Activated CD4-positive, alpha-beta T cell treated with anti-CD3 and anti-CD28 coated beads, Interleukin-2, amount 10 ng/mL, durations not matched to agents 24 days and 14 days (primary cell): Measurements from ENCODE around the gene DST. TPM values are rescaled to one million over a fixed set of nuclear protein-coding genes. Genes with fewer than 3 reads are reported as not detected.

Experiments used
- DNase-seq: peaks from one replicate; pipeline ENCODE4 v3.0.0; 2022
- H3K27ac Mint-ChIP-seq: one replicate; pipeline ENCODE4 v1.8.0; 2022; ENCODE audit warnings: mild to moderate bottlenecking, mixed read lengths
- H3K27me3 Mint-ChIP-seq: one replicate; pipeline ENCODE4 v1.8.0; 2022; ENCODE audit warnings: mixed read lengths
- H3K36me3 Mint-ChIP-seq: one replicate; pipeline ENCODE4 v1.8.0; 2022; ENCODE audit warnings: low read depth, mild to moderate bottlenecking, mixed read lengths
- H3K4me1 Mint-ChIP-seq: one replicate; pipeline ENCODE4 v1.8.0; 2021; ENCODE audit warnings: mixed read lengths
- H3K4me3 Mint-ChIP-seq: one replicate; pipeline ENCODE4 v1.8.0; 2022; ENCODE audit warnings: mild to moderate bottlenecking, moderate library complexity, mixed read lengths
- H3K9me3 Mint-ChIP-seq: one replicate; pipeline ENCODE4 v1.8.0; 2021; ENCODE audit warnings: mixed read lengths
- intact Hi-C: fragments of 100-400 bp; cut with micrococcal nuclease; formaldehyde crosslinking; loops from one replicate; pipeline ENCODE4 v1.15.1; 2023
- total RNA-seq: library from RNA; stranded (reverse); gene quantifications from 2 replicates; pipeline ENCODE4 v1.2.3, GENCODE V29; 2022

Gene DST
- total RNA-seq, 1 donor from 2014 or later = 8.0 TPM

DNA sequence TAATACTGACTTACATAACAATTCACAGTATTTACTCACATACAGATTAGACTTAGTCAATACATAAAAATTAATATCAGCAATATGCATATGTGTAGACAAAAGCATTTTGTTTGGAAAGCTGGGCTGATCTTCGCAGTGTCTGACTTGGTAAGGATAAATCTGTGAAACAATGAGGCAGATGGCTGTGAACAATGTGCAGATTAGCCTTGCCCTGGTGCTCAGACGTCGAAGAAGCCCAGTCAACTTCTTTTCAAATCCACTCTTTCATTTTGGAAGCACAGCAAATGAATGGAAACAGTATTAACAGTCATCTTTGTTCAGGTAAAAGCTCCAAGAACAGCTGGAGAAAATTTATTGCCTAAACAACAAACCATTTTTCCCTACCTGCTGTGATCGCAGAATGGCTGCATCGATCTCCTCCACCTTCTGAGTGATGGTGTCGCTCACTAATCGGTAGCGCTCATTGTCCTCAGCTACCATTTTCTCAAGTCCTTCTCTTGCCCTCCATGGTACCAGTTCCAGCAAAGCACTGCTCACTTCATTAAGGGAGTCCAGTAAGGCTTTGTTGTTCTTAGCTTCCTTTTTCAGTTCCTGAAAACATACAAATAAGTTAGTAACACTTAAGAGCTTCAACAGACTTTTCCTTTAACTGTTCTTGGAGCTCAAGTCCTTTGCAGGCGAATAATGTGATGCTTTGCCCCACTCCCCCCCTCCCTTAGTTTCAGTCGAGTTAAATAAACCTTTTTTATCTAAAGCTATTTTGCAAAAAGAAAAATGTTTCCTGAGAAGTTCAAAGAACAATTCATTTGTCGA lies 116.5 kb downstream of the DST start:
- H3K27ac Mint-ChIP-seq = no peak overlapping the region
- H3K27me3 Mint-ChIP-seq = no peaks in the 10 kb centered on the region
- no peaks in the 10 kb centered on the region for H3K4me1 Mint-ChIP-seq
- DNase-seq = no peak
- no peaks in the 10 kb centered on the region for H3K36me3 Mint-ChIP-seq
- H3K4me3 Mint-ChIP-seq = no peak overlapping the region
- no peaks in the 10 kb centered on the region for H3K9me3 Mint-ChIP-seq
- intact Hi-C loops = no loop called here

- no peaks in the 10 kb centered on the region for H3K27me3 Mint-ChIP-seq
- H3K4me1 Mint-ChIP-seq = no peaks in the 10 kb centered on the region
- no peak for DNase-seq
- H3K9me3 Mint-ChIP-seq = no peaks in the 10 kb centered on the region
- no peak overlapping the region for H3K27ac Mint-ChIP-seq
- intact Hi-C loops = no loop called here
- no peak overlapping the region for H3K4me3 Mint-ChIP-seq
- no peaks in the 10 kb centered on the region for H3K36me3 Mint-ChIP-seq
Observed at GRCh38 chr6:56524891-56525703, 117.6 kb downstream of the DST start.

GRCh38 chr6:56522495-56523270 lies 120.0 kb downstream of the DST start:
- no peaks in the 10 kb centered on the region for H3K4me1 Mint-ChIP-seq
- no peak for DNase-seq
- H3K36me3 Mint-ChIP-seq = no peaks in the 10 kb centered on the region
- H3K27me3 Mint-ChIP-seq = no peaks in the 10 kb centered on the region
- intact Hi-C loops = no loop called here
- no peaks in the 10 kb centered on the region for H3K9me3 Mint-ChIP-seq
- no peak overlapping the region for H3K4me3 Mint-ChIP-seq
- H3K27ac Mint-ChIP-seq = no peak overlapping the region

GRCh38 chr6:56521976-56522375 lies 120.7 kb downstream of the DST start:
- Mint-ChIP-seq H3K4me3 (no peak overlapping the region), H3K27ac (no peak overlapping the region), H3K9me3 (no peaks in the 10 kb centered on the region), H3K4me1 (no peaks in the 10 kb centered on the region), H3K27me3 (no peaks in the 10 kb centered on the region), H3K36me3 (no peaks in the 10 kb centered on the region)
- DNase-seq = no peak
- intact Hi-C loops = no loop called here

DNA sequence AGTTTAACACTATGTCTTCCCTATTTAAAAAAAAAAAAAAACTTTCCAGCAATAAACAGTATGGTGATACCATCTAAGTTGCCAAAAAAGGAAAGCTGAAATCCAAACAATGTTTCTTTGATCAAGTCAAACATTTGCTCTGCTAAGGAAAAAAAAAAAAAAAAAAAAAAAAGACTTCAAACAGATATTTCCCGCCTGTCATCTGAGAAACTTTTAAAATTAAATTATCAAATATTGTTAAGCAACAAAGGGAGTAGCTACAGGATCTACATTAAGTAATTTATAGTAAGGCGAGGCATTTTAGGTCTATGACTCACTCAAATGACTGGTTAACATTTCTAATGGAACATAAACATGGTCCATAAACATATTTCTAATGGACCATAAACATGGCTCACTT lies 121.2 kb downstream of the DST start:
- Mint-ChIP-seq H3K4me1 (no peaks in the 10 kb centered on the region), H3K36me3 (no peaks in the 10 kb centered on the region), H3K27me3 (no peaks in the 10 kb centered on the region), H3K27ac (no peak overlapping the region), H3K4me3 (no peak overlapping the region), H3K9me3 (no peaks in the 10 kb centered on the region)
- DNase-seq = no peak
- intact Hi-C loops = no loop called here

- H3K9me3 Mint-ChIP-seq = no peaks in the 10 kb centered on the region
- H3K27ac Mint-ChIP-seq = no peak overlapping the region
- intact Hi-C loops = no loop called here
- H3K4me1 Mint-ChIP-seq = no peaks in the 10 kb centered on the region
- H3K36me3 Mint-ChIP-seq = no peaks in the 10 kb centered on the region
- no peak for DNase-seq
- no peaks in the 10 kb centered on the region for H3K27me3 Mint-ChIP-seq
- no peak overlapping the region for H3K4me3 Mint-ChIP-seq
Observed at GRCh38 chr6:56520218-56520617, 122.5 kb downstream of the DST start.

DNA sequence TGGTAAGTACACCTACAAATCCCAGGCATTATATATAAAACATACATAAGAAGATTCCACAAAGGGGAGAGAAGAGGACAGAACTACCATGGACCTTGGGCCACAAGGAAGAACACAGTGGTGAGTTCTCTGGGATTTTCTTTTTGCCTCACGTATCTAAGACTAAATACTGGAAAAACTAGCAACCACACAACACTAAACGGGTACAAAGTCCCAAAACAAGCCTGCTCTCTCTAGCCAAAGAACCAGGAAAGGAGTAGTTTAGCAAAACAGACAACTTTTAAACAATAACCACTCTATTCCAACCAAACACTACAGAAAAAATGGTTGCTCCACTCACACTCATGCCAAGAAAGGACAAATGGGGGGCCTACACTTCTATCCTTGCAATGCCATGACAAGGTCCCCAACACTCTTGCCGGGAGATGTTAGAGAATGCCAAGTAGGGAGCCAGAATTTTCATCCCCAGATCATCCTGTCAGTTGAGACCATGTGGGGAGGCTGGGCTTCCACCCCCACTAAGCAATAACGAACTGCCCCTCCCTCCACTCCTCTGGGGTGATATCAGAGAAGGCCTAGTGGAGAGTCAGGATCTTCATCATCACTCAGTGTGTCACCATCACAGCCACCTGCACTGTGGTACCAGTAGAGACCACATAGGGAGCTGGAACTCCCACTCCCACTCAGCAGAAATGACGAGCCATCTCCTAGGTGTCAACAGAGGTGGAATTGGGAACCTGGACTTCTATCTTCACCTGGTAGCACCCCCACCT lies 123.5 kb downstream of the DST start:
- Mint-ChIP-seq H3K27ac (no peak overlapping the region), H3K36me3 (no peaks in the 10 kb centered on the region), H3K4me3 (no peak overlapping the region), H3K9me3 (no peaks in the 10 kb centered on the region), H3K4me1 (no peaks in the 10 kb centered on the region), H3K27me3 (no peaks in the 10 kb centered on the region)
- DNase-seq = no peak
- intact Hi-C loops = no loop called here

GRCh38 chr6:56517155-56517745 lies 125.4 kb downstream of the DST start:
- H3K9me3 Mint-ChIP-seq = no peaks in the 10 kb centered on the region
- H3K27me3 Mint-ChIP-seq = no peaks in the 10 kb centered on the region
- no peaks in the 10 kb centered on the region for H3K36me3 Mint-ChIP-seq
- no peaks in the 10 kb centered on the region for H3K4me1 Mint-ChIP-seq
- no peak for DNase-seq
- no peak overlapping the region for H3K27ac Mint-ChIP-seq
- intact Hi-C loops = no loop called here
- no peak overlapping the region for H3K4me3 Mint-ChIP-seq

GRCh38 chr6:56516003-56516402 lies 126.7 kb downstream of the DST start:
- Mint-ChIP-seq H3K4me3 (no peak overlapping the region), H3K4me1 (no peaks in the 10 kb centered on the region), H3K27ac (no peak overlapping the region), H3K9me3 (no peaks in the 10 kb centered on the region), H3K36me3 (no peaks in the 10 kb centered on the region), H3K27me3 (no peaks in the 10 kb centered on the region)
- DNase-seq = no peak
- intact Hi-C loops = no loop called here

DNA sequence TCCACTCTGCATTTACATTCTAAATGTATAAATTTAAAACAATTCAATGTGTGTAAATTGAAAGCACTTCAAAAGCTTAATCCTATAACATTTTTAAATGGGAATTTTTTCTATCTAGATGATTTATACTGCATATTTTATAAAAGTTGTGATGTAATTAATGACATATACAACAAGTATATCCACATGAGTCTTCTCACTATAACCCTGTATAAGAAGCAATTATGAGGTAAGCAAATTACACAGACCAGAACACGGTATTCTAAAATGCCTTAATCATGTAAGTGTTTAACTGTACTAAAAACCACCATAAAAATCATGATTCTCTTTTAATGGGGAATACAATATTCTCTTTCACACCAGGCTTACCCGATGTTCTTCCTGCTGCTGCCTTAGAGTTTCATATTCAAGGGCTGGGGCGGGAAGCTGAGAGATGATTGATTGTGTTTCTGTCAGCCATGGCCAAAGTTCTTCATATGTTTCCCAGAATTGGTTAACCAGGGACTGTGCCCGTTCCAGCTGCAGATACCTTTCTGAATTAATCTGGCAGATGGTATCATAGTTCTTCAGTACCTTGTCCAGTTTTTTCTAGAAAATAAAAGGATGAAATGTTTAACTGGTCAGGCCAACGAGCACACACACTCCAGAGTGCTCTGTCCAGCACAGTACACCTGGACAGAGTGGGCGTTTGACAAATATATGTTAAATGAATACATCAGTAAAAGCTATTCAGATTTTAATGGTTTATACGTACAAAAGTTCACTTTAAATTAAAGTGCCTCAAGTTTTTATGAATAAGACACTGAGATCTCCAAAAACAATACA lies 127.4 kb downstream of the DST start:
- intact Hi-C loops = no loop called here
- H3K27me3 Mint-ChIP-seq = no peaks in the 10 kb centered on the region
- H3K4me3 Mint-ChIP-seq = no peak overlapping the region
- no peak overlapping the region for H3K27ac Mint-ChIP-seq
- H3K36me3 Mint-ChIP-seq = no peaks in the 10 kb centered on the region
- no peaks in the 10 kb centered on the region for H3K4me1 Mint-ChIP-seq
- DNase-seq = no peak
- H3K9me3 Mint-ChIP-seq = no peaks in the 10 kb centered on the region

GRCh38 chr6:56514395-56514794 lies 128.3 kb downstream of the DST start:
- H3K27me3 Mint-ChIP-seq = no peaks in the 10 kb centered on the region
- H3K4me3 Mint-ChIP-seq = no peak overlapping the region
- no peaks in the 10 kb centered on the region for H3K36me3 Mint-ChIP-seq
- no peaks in the 10 kb centered on the region for H3K4me1 Mint-ChIP-seq
- no peaks in the 10 kb centered on the region for H3K9me3 Mint-ChIP-seq
- no peak for DNase-seq
- H3K27ac Mint-ChIP-seq = no peak overlapping the region
- intact Hi-C loops = no loop called here

DNA sequence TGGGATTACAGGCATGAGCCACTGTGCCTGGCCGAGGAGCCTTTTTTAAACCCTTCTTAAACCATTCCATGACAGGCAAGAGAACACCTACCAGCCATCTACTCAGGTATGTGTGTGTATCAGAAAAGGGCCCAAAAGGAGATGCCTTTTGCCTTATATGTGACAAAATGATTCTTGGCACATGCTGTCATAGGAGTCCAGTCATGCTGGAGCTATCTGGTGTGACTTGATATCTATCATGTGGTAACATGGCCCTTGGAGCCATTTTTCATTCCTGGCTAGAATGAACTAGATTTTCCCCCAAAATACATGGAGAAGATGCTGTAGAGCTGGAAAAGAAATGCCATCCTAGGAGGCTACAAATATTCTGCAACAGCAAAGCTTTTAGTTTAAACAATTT lies 129.1 kb downstream of the DST start:
- no peak overlapping the region for H3K4me3 Mint-ChIP-seq
- no peak for DNase-seq
- H3K4me1 Mint-ChIP-seq = no peaks in the 10 kb centered on the region
- no peaks in the 10 kb centered on the region for H3K36me3 Mint-ChIP-seq
- intact Hi-C loops = no loop called here
- H3K27me3 Mint-ChIP-seq = no peaks in the 10 kb centered on the region
- no peak overlapping the region for H3K27ac Mint-ChIP-seq
- H3K9me3 Mint-ChIP-seq = no peaks in the 10 kb centered on the region
